GM18498 (cell line): ENCODE measurements around the gene C12orf60.
"Not testable (repeated sequence)": the region's sequence is repeated elsewhere in the genome, so short reads cannot be mapped to it uniquely, and the experiment has no call there.

ENCODE experiments used
- ATAC-seq: cut with Tn5 transposase; IDR thresholded peaks from one replicate; pipeline ENCODE4 v1.9.1; 2021; ENCODE audit warnings: mild to moderate bottlenecking, moderate library complexity; ENCODE audit not compliant: unreplicated experiment

The C12orf60 gene, protein sequence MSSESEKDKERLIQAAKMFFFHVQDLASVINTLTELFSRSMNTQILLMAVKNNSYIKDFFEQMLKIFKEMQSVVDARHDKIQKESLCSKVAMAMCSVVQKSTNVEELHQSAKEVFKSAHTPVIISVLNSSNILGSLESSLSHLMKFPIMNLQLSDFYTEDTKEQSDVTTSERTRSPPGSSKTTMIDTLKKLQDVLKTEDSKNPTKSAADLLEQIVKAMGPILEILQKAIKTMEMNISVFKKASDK

GRCh38 chr12:14803011-14803829 lies at the start of gene C12orf60, which contains the start of gene WBP11:
Gene C12orf60 (plus strand): TSS chr12:14803670. CDS start chr12:14822936, 19,266 bp downstream.
Gene WBP11 (minus strand): TSS chr12:14803478. CDS start chr12:14801383, 2,095 bp downstream.
- peak; percentile 99 for ATAC-seq

DNA sequence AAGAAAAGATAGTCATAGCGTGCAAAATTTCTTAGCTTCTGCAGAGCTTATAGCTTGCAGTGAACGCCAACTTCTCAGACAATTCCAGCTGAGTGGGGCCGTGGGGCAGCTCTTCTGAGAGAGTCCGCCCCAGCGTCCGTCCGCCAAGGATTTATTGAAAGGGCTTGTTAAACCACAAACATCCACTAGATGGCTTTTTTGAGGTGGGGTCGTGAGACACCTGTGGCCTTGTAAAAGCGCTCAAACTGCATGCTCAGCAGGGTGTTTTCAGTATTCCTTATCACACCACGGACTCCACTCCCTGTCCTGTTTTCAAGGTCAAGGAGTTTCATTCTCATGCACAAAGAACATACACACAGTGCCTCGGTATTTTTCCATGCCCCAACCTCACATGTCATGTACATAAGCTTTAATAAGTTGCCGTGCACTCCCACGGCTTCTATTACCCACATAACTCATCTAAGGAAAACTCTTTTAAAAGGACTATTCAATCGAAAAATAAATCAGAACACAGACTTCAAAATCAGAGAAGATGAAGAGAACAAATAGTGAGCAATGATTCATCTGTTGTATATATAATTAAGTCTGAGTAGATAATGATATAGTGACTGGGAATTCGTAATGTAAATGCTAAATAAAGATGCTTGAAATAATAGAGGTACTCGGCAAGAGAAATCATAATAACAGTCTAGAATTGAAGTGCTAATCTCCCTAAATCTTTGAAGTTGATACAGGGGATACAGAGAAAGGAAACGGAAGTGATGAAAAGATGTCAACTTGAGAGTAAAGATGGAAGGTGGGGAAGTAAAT lies 46.9 kb upstream of the C12orf60 start:
- no peak for ATAC-seq

GRCh38 chr12:14759711-14760280 lies 43.7 kb upstream of the C12orf60 start:
- ATAC-seq: not testable (repeated sequence)

- ATAC-seq: no peak
Observed at GRCh38 chr12:14765398-14765797, 38.1 kb upstream of the C12orf60 start.

DNA sequence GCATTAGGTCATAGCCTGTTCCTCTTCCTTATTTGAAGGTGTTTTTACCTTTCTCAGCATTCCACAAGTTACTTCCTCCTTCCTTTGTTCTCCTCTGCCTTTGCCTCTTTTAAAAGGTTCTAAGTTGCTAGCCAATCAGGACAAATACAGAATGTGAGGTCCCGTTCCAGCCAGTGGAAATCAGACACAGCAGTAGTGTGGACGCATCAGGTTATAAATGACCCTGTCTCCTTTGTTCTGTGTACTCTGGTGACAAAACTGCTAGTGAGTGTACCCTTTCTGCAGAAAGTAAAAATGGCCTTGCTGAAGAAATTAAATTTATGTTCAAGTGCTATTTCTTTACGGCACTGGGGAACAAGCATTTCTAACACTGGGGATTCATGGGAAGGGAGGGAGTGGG lies 37.5 kb upstream of the C12orf60 start:
- not testable (repeated sequence) for ATAC-seq

GRCh38 chr12:14766649-14767215 lies 36.7 kb upstream of the C12orf60 start:
- no peak for ATAC-seq

DNA sequence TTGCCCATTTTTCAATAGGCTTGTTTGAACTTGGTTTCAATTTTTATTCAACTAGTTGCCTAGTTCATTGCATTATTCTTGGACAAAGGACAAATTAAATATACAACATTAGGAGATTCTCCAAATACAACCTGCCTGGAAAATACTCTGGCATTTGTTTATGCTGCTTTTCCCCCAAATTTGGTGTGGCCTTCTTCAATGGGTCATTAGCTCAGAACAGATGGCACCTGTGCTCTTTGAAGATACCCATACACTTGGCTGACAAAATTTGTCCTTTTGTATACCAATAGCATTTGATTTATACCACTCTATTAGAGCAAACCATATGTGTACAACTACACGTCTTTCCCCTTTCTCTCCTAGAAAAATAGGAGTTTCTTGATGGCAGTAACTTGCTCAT lies 35.9 kb upstream of the C12orf60 start:
- no peak for ATAC-seq

GRCh38 chr12:14768823-14769405 lies 34.6 kb upstream of the C12orf60 start:
- no peak for ATAC-seq

DNA sequence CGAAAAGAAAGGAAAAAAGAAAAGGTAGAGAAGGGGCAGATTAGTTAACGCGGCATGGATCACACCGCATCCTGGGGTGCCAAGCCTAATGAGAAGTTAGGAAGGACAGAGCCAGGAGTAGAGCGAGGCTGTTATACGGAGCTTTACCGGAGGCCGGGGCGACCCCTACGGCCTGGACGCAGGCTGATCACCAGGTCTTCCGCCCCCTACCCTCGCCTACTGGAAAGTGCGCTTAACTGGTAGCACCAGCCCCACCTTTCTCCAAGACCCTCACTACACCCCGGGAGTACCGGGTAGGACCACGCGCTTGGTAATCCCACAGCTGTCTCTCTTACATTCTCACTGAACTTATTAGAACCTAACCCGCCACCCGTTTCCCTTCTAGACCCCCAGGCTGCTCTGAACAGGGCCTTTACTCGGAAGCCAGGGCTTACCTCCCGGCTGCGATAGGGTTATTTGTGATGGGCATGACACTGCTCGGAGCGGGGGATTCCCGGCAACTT lies 34.0 kb upstream of the C12orf60 start:
- no peak for ATAC-seq

DNA sequence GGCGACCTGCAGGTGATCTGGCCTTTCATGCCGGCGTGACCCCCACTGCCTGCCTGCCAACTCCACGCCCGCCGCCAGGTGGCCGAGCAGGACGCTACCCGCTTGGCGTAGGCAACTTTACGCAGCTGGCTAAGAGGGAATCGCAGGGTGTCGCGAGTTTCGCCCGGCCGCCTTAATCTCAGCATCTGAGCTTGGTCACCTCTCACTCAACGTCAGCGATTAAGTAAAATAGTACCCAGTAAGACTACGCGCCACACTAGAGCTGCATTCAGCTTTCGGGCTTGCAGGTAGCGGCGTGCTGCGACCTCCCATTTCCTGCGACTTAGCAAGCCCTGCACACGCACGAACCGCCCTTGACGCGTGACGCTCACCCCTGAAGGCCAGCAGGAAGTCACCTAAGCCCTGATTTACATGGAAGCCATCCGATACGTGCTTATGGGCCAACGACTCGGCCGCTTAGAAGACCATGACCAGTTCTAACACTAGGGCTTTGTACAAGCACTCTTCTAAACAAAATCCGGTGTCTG lies 33.4 kb upstream of the C12orf60 start:
- ATAC-seq: peak; percentile 45

- ATAC-seq: peak; percentile 27
Observed at GRCh38 chr12:14770496-14771461, 32.7 kb upstream of the C12orf60 start.

DNA sequence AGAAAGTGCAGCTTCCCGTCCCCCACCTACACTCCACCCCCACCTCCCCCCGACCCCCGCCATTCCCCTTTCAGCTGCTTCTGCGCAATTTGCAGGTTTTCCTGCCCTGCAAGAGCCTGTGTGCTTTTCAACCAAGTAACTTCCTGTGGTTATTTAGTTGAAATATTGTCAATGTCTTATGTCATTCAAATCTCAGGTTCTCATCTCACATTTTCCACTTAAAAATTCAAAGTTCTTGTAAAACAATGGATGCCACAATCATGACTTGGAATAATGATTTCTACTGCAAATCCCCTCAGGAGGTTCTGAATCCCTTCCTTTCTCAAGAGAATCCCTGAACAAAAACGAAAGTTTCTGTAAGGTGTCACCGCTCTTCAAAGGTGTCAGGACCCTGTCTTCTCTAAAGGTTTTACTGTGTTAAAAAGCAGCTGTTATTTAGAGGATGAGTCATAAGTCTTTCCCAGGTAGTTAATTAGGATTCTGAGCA lies 31.8 kb upstream of the C12orf60 start:
- ATAC-seq: no peak

- ATAC-seq: no peak
Observed at GRCh38 chr12:14772946-14773345, 30.5 kb upstream of the C12orf60 start.

DNA sequence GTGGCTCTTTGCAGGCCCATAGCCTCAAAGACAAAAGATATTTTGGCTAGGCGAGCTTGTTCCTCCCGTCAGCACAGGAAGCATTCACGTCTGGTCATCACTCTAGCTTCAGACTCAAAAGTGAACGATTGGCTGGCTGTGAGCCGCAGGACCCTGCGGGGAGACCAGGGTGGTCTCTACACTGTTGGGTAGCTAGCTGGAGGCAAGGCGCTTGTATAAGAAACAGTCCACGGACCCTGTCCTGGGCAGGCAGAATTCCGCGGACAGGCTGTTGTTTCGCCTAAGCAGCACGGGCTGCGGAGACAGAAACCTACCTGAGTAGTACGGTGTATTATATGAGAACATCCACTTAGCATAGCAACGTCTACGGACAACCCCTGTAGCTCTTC lies 29.8 kb upstream of the C12orf60 start:
- ATAC-seq: peak; percentile 27

DNA sequence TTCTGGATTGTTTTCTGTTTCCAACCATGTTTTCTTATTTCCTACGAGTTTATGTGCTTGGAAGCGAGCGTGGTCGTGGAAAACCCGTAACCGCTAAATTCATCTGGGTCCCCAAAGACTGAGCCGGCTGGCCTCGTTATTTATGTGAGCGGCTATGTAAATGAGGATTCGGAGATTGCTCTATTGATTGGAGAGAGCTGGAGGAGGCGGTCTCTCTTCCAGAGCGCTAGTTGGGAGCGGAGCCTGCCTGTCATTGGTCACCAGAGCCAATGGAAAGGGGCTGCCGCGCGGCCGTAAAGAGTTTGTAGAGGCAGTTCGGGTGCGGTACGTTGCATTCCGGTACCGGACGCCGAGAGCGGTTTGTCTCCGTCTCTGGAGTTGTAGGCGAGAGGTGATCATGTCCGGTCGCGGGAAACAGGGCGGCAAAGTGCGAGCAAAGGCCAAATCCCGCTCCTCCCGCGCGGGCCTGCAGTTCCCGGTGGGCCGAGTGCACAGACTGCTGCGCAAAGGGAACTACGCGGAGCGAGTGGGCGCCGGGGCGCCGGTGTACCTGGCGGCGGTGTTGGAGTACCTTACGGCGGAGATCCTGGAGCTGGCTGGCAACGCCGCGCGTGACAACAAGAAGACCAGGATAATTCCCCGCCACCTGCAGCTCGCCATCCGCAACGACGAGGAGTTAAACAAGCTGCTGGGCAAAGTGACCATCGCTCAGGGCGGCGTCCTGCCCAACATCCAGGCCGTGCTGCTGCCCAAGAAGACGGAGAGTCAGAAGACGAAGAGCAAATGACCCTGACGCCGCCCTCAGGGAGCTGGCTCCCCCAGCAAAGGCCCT lies 29.2 kb upstream of the C12orf60 start:
- ATAC-seq: peak; percentile 60

- ATAC-seq: no peak
Observed at GRCh38 chr12:14774906-14775635, 28.4 kb upstream of the C12orf60 start.

- no peak for ATAC-seq
Observed at GRCh38 chr12:14775636-14775980, 27.9 kb upstream of the C12orf60 start.
